ENCODE data around the gene ASIC2. TPM values are rescaled to one million over a fixed set of nuclear protein-coding genes. Genes with fewer than 3 reads are reported as not detected.

The ASIC2 gene
- total and polyA plus RNA-seq, 12 donors, result 0.29 to 1.5 (median 0.69) TPM

DNA sequence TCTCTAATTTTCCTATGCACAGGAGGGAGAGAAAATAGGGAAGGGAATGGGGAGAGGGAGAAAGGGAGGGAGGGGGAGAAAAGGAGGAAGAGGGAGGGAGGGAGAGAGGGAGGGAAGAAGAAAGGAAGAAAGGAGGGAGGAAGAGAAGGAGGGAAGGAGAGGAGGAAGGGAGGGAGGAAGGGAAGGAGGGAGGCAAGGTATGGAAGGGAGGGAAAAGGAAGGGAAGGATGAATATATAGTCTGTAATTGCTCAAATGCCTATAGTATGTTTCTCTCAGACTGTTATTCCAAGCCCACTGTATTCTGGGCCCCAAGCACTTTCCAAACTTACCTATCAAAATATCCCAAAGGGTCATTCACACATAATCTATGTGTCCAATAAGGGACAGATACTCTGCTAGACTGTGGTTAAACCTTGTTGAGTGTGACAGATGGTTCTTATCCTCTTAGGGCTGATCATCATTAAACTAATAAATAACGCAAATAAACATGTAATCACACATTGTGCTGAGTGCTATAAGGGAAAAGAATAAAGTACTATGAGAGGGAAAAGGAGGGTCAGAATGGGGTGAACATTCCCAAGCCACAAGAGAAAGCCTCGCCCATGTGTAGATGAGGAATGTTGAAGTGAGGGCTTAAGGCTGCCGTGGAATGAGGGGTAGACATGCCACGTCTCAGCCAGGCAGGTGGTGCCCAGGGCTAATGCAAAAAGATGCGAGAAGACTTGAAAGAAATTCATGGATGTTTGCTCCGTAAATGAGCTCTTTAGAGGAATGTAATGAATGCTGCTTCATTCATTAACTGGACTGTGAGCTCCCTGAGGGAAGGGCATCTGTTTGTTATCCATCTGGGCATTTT lies 30.6 kb downstream of the ASIC2 start:
- 83 to 88% (median 84%) methylated on average over 6 of the region's 6 CpGs for WGBS, 4 donors
- intact Hi-C loops (cut with DNase I), result no loop called here
- H3K4me3 ChIP-seq, result no peak overlapping the region
- no peaks in the 10 kb centered on the region for H3K27me3 ChIP-seq
- H3K27ac ChIP-seq, result no peak overlapping the region
- no peaks in the 10 kb centered on the region for H3K9me3 ChIP-seq (replicated peaks in 1 of 3)
- TF ChIP-seq, protein P1, sequence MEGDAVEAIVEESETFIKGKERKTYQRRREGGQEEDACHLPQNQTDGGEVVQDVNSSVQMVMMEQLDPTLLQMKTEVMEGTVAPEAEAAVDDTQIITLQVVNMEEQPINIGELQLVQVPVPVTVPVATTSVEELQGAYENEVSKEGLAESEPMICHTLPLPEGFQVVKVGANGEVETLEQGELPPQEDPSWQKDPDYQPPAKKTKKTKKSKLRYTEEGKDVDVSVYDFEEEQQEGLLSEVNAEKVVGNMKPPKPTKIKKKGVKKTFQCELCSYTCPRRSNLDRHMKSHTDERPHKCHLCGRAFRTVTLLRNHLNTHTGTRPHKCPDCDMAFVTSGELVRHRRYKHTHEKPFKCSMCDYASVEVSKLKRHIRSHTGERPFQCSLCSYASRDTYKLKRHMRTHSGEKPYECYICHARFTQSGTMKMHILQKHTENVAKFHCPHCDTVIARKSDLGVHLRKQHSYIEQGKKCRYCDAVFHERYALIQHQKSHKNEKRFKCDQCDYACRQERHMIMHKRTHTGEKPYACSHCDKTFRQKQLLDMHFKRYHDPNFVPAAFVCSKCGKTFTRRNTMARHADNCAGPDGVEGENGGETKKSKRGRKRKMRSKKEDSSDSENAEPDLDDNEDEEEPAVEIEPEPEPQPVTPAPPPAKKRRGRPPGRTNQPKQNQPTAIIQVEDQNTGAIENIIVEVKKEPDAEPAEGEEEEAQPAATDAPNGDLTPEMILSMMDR (IDR thresholded peaks at IDR 0.05), result no peak
- no peak for TF ChIP-seq POLR2A (IDR thresholded peaks at IDR 0.05)
- no peaks in the 10 kb centered on the region for H3K4me1 ChIP-seq (replicated peaks in 1 of 2)
- no peak for DNase-seq
- H3K36me3 ChIP-seq (replicated peaks in 1 of 2), result no peaks in the 10 kb centered on the region

- Histone ChIP-seq H3K4me3 (no peak overlapping the region), H3K36me3 (replicated peaks in 1 of 2) (no peaks in the 10 kb centered on the region), H3K9me3 (replicated peaks in 1 of 3) (no peaks in the 10 kb centered on the region), H3K4me1 (replicated peaks in 1 of 2) (no peaks in the 10 kb centered on the region), H3K27me3 (no peaks in the 10 kb centered on the region), H3K27ac (no peak overlapping the region)
- no peak for TF ChIP-seq POLR2A (IDR thresholded peaks at IDR 0.05)
- TF ChIP-seq, protein P1 (IDR thresholded peaks at IDR 0.05), result no peak
- intact Hi-C loops (cut with DNase I), result no loop called here
- 77 to 87% (median 84%) methylated on average over 4 to 10 of the region's 10 CpGs for WGBS, 4 donors
- DNase-seq, result no peak
These were observed 31.3 kb downstream of the ASIC2 start for GRCh38 chr17:33261820-33262219.

DNA sequence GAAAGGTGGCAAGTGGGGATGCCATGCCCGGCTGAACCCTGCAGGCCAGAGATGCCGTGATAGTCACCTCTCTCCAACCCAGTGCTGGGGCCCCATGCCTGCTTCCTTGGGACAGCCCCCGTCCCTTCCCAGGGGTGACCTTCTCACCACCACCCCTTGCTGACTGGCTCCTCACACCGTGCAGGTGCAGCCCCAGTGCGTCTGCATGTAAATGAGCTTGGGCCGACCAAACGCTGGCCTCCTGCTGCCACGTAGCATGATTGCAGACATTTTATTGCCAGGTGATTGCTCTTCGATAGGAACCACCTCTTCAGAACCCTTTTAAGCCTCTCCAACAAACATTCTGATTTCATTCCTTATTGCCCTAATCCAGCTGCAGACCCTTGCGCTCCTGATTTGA lies 32.5 kb downstream of the ASIC2 start:
- no peaks in the 10 kb centered on the region for H3K27me3 ChIP-seq
- no peak for DNase-seq
- no peak overlapping the region for H3K27ac ChIP-seq
- no peak for TF ChIP-seq POLR2A (IDR thresholded peaks at IDR 0.05)
- no peaks in the 10 kb centered on the region for H3K36me3 ChIP-seq (replicated peaks in 1 of 2)
- intact Hi-C loops (cut with DNase I), result no loop called here
- H3K4me1 ChIP-seq (replicated peaks in 1 of 2), result no peaks in the 10 kb centered on the region
- no peak overlapping the region for H3K4me3 ChIP-seq
- H3K9me3 ChIP-seq (replicated peaks in 1 of 3), result no peaks in the 10 kb centered on the region
- 57 to 85% (median 68%) methylated on average over 9 to 10 of the region's 10 CpGs for WGBS, 4 donors

- no peak overlapping the region for H3K27ac ChIP-seq
- no peaks in the 10 kb centered on the region for H3K4me1 ChIP-seq (replicated peaks in 1 of 2)
- TF ChIP-seq, protein P1 (IDR thresholded peaks at IDR 0.05), result no peak
- TF ChIP-seq POLR2A (IDR thresholded peaks at IDR 0.05), result no peak
- H3K4me3 ChIP-seq, result no peak overlapping the region
- no peaks in the 10 kb centered on the region for H3K9me3 ChIP-seq (replicated peaks in 1 of 3)
- 76 to 88% (median 80%) methylated on average over 3 of the region's 3 CpGs for WGBS, 4 donors
- no peaks in the 10 kb centered on the region for H3K27me3 ChIP-seq
- no peak for DNase-seq
- intact Hi-C loops (cut with DNase I), result no loop called here
- H3K36me3 ChIP-seq (replicated peaks in 1 of 2), result no peaks in the 10 kb centered on the region
These were observed 34.8 kb downstream of the ASIC2 start for GRCh38 chr17:33258296-33258695.

DNA sequence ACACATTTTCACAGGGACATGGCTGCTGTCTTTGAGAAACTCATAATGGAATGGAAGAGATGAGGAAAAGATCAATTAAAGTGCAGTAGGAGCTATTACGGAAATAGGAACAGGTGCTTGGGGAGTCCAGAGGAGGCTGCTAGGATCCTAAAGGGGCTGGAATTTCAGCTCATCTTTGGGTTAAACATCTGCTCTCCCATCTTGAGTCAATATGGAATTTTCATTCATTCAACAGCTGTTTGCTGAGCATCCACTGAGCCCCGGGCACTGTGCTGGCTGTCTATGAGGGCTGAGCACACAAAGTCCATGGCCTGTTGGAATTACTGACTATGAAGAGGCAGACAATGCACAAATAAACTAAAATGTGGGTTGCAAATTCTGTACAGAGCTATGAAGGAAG lies 47.9 kb downstream of the ASIC2 start:
- Histone ChIP-seq H3K4me3 (no peak overlapping the region), H3K36me3 (replicated peaks in 1 of 2) (no peaks in the 10 kb centered on the region), H3K4me1 (replicated peaks in 1 of 2) (peaks cover 8 to 13% of the 10 kb centered on the region in 2 donors), H3K9me3 (replicated peaks in 1 of 3) (no peaks in the 10 kb centered on the region), H3K27ac (no peak overlapping the region), H3K27me3 (no peaks in the 10 kb centered on the region)
- no peak for TF ChIP-seq POLR2A (IDR thresholded peaks at IDR 0.05)
- TF ChIP-seq, protein P1 (IDR thresholded peaks at IDR 0.05), result no peak
- intact Hi-C loops (cut with DNase I), result no loop called here
- 91 to 96% (median 92%) methylated on average over 2 of the region's 2 CpGs for WGBS, 4 donors
- no peak for DNase-seq
